Lower leg skin (tissue), 4 donors: Measurements from ENCODE around the gene COX6B2. TPM values are rescaled to one million over a fixed set of nuclear protein-coding genes. Genes with fewer than 3 reads are reported as not detected.

ENCODE experiments used
- DNase-seq, 2 donors: peaks; one replicate each; pipeline ENCODE4 v3.0.0-alpha.2; 2019; ENCODE audit warnings: low spot score in 2 of 2
- H3K4me3 ChIP-seq: fragments of 200-600 bp; sonication (generic); 2 replicates; pipeline ENCODE4 v1.5.1; 2017; ENCODE audit warnings: mild to moderate bottlenecking, low read depth; ENCODE audit not compliant: poor library complexity, severe bottlenecking
- POLR2A ChIP-seq, 2 donors: fragments of 450-650 bp; IDR thresholded peaks; one replicate each; pipeline ENCODE4 v1.6.1; 2016 to 2017; ENCODE audit warnings: antibody characterized with exemption in 2 of 2, mild to moderate bottlenecking in 1 of 2, moderate library complexity in 1 of 2
- WGBS, 2 donors: methylation state at CpG; one replicate each; pipeline ENCODE4 v1.1.5; 2018; 5-methylcytosine and 5-hydroxymethylcytosine counted together
- intact Hi-C: fragments of 100-400 bp; cut with DNase I; formaldehyde crosslinking; loops from one replicate; pipeline ENCODE4 v1.15.0; 2023; ENCODE audit warnings: low total_unique reads
- total RNA-seq, 4 donors: library from RNA; depleted of rRNA; stranded (reverse); fragments of >200 nt; gene quantifications; one replicate each; pipeline ENCODE4 v1.1.0, GENCODE V29; 2016
- TF ChIP-seq, protein P1 (sequence below), 3 donors: fragments of 450-650 bp; IDR thresholded peaks; one replicate each; pipeline ENCODE4 v1.5.1; 2016; ENCODE audit warnings: antibody characterized with exemption in 3 of 3, mild to moderate bottlenecking in 3 of 3, moderate library complexity in 2 of 3

Gene COX6B2
- total RNA-seq, 4 donors from 2014 or later, result 0.42 to 1.1 (median 0.49) TPM; not detected in 1

DNA sequence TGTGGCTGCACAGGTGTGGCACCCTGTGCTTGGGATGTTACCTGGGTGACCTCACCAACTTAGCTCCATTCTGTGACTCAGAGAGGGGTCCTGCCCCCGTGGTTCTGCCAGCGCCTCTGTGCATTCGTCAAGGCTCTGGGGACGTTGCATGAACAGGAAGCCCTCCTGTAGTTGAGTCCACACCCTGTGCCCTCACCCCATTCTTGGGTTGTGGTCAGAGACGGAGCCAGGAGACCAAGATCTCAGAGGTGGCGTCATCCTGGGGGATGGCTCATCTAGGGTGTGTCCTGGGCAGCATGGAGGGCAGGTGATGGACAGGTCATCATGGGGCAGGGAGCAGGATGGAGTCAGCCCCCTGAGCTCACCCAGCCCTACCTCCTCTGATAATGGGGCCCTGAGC lies 2.5 kb downstream of the COX6B2 start:
- H3K4me3 ChIP-seq, result no peak overlapping the region
- DNase-seq, result no peak
- intact Hi-C loops, result no loop called here
- no peak for TF ChIP-seq POLR2A (IDR thresholded peaks at IDR 0.05)
- TF ChIP-seq, protein P1, sequence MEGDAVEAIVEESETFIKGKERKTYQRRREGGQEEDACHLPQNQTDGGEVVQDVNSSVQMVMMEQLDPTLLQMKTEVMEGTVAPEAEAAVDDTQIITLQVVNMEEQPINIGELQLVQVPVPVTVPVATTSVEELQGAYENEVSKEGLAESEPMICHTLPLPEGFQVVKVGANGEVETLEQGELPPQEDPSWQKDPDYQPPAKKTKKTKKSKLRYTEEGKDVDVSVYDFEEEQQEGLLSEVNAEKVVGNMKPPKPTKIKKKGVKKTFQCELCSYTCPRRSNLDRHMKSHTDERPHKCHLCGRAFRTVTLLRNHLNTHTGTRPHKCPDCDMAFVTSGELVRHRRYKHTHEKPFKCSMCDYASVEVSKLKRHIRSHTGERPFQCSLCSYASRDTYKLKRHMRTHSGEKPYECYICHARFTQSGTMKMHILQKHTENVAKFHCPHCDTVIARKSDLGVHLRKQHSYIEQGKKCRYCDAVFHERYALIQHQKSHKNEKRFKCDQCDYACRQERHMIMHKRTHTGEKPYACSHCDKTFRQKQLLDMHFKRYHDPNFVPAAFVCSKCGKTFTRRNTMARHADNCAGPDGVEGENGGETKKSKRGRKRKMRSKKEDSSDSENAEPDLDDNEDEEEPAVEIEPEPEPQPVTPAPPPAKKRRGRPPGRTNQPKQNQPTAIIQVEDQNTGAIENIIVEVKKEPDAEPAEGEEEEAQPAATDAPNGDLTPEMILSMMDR (IDR thresholded peaks at IDR 0.05), result no peak
- 49 to 87% methylated on average over 6 of the region's 6 CpGs for WGBS, 2 donors

DNA sequence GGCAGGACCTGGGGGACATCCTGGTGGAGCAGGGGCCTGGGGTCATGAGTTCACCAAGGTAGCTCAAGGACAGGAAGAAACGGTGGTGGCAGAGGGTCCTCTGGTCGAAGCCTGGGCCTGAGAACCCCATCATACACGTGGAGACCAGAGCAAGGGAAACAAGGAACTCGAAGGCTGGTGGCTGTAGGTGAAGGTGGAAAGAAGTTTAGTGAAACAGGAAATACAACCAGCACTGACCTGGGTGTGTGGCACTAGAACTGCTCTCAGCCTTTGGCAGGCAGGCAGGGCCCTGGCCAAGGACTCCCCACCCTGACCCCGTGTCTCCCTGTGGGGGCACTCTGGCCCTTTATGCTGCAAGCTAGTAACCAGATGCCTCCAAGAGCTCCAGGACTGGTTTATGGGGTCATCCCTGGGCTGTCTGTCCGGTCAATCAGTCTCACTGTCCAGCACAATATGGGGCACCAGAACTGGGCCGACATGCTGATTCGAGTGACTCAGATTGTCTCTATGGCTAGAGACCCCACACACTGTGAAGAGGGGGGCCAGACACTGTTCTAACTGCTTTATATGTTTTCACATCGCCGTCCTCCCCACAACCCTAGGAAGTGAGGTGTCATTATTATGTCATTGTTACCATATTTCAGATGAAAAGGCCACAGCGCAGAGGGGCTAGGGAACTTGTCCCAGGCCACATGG lies 3.8 kb downstream of the COX6B2 start:
- WGBS, 2 donors, result 67 to 71% methylated on average over 11 of the region's 11 CpGs
- H3K4me3 ChIP-seq, result no peak overlapping the region
- TF ChIP-seq, protein P1 (IDR thresholded peaks at IDR 0.05), result no peak
- no peak for TF ChIP-seq POLR2A (IDR thresholded peaks at IDR 0.05)
- intact Hi-C loops, result no loop called here
- DNase-seq, result no peak

DNA sequence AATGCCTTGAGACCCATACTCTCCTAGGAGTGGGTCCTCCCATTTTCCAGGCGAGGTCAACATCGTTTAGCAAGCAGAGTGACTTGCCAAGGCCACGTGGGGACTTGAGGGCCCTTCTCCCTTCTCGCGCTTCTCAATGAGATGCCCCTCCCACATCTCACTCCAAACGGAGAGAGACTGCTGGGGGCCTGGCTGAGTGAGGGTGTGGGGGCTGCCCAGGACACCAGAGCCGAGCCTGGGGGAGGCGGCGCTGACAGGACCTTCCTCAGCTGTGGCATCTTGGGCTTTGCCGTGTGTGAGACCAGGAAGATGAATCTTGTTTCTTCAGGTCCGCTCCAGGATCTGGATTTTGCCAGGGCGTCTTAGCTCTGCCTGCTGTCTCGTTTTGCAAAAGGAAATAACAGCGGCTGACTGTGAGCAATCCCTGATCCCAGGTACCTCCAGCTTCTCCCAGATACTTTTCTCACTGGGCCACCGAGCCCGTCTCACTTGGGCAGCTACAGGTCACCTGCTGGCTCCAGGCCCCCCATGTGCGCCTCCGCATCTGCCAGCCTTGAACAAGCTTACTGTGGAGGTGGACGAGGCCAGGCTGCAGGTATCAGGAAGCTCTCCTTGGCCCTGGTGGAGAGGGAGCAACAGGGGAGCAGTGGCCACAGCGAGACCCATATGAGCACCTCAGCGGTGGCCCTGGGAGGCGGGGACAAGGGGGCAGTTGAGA lies 6.0 kb downstream of the COX6B2 start:
- no peak for DNase-seq
- H3K4me3 ChIP-seq, result no peak overlapping the region
- TF ChIP-seq POLR2A (IDR thresholded peaks at IDR 0.05), result no peak
- TF ChIP-seq, protein P1 (IDR thresholded peaks at IDR 0.05), result no peak
- intact Hi-C loops, result no loop called here
- 77 to 78% methylated on average over 22 of the region's 22 CpGs for WGBS, 2 donors

DNA sequence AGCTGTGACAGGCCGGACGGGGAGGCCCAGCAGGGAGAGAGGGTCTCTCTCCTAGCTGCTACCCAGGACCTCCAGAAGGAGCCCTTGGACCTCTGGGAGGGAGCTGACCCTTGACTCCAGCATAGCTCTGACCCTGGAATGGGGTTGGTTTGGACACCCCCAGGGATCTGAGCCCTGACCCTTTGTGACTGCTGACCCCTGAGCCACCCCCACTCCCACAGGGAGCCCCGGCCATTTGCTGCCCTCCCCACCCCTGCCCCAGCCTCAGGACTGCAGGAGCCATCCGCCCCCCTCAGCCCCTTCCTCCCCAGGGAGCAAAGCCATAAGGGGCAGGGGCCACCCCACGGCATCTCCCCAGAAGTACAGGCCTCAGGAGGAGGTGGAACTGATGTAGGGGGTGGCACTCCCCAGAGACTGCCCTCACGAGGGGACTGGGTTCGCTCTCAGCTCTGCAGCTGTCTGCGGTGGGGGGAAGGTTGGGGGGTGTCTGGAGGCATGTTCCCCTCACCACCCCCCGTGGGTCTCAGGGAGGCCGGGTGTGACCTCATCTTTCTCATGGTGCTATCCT lies 7.0 kb downstream of the COX6B2 start:
- intact Hi-C loops, result no loop called here
- WGBS, 2 donors, result 87 to 89% methylated on average over 4 to 10 of the region's 10 CpGs
- DNase-seq, result no peak
- no peak overlapping the region for H3K4me3 ChIP-seq
- TF ChIP-seq, protein P1 (IDR thresholded peaks at IDR 0.05), result no peak
- TF ChIP-seq POLR2A (IDR thresholded peaks at IDR 0.05), result no peak

DNA sequence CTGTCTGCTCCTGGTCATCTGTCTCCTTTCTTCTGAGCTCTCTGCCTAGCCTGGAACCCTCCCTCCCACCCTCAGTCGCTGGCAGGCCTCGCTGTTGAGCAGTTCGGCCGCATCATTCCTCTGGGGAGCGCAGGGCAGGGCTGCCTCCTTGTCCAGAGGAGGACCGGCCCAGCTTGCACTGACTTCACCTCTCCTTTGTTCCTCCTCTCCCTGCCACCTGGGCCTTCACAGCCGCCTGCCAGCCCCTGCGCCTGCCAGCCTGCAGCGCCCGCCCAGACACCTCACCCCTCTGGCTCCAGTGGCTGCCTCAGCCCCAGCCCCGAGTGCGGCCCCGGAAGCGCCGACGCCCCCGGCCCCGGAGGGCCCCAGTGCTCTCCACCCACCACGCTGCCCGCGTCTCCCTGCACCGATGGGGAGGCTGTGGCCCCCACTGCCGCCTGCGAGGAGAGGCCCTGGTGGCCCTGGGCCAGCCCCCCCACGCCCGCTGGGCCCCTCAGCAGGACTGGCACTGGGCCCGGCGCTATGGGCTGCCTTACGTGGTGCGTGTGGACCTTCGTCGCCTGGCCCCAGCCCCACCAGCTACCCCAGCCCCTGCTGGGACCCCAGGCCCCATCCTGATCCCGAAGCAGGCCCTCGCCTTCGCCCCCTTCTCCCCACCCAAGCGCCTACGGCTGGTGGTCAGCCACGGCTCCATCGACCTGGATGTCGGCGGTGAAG lies 7.6 kb downstream of the COX6B2 start:
- intact Hi-C loops, result no loop called here
- no peak for TF ChIP-seq POLR2A (IDR thresholded peaks at IDR 0.05)
- no peak overlapping the region for H3K4me3 ChIP-seq
- 75 to 85% methylated on average over 37 to 39 of the region's 41 CpGs for WGBS, 2 donors
- no peak for DNase-seq
